22Rv1 (cell line): ENCODE data around the gene CHD2.
A peak's percentile ranks its signal among the peaks of the same experiment; 100 is the strongest.
"Not testable (repeated sequence)": the region's sequence is repeated elsewhere in the genome, so short reads cannot be mapped to it uniquely, and the experiment has no call there.

ENCODE experiments used
- H3K27ac ChIP-seq: fragments of 450-650 bp; 2 replicates; pipeline ENCODE4 v1.5.1; 2017
- CTCF ChIP-seq: fragments of 450-650 bp; IDR thresholded peaks from 2 replicates; pipeline ENCODE4 v1.5.1; 2017; ENCODE audit warnings: mild to moderate bottlenecking
- ZFX ChIP-seq: fragments of 450-650 bp; IDR thresholded peaks from 2 replicates; pipeline ENCODE4 v1.6.1; 2017; ENCODE audit warnings: antibody characterized with exemption, borderline replicate concordance

Gene CHD2

GRCh38 chr15:93030430-93031102, 130.4 kb downstream of the CHD2 start:
- TF ChIP-seq CTCF (peak; percentile 88), ZFX (no peak)
- H3K27ac ChIP-seq, result 0 out of 2 replicates have a peak overlapping the region, but pooled peaks have one; percentile 8

- TF ChIP-seq ZFX (no peak), CTCF (no peak)
Observed at GRCh38 chr15:93031103-93031464, 131.0 kb downstream of the CHD2 start.

GRCh38 chr15:93031557-93032384, 131.6 kb downstream of the CHD2 start:
- H3K27ac ChIP-seq, result not testable (repeated sequence)

More at GRCh38 chr15:93031103-93031464, 131.0 kb downstream of the CHD2 start:
- no peak overlapping the region for H3K27ac ChIP-seq

GRCh38 chr15:93032515-93033206, 132.5 kb downstream of the CHD2 start:
- H3K27ac ChIP-seq, result not testable (repeated sequence)

GRCh38 chr15:93033434-93034045, 133.4 kb downstream of the CHD2 start:
- no peak overlapping the region for H3K27ac ChIP-seq
- no peak for TF ChIP-seq ZFX
- TF ChIP-seq CTCF, result no peak

GRCh38 chr15:93034512-93034911, 134.4 kb downstream of the CHD2 start:
- H3K27ac ChIP-seq, result no peak overlapping the region
- TF ChIP-seq ZFX (no peak), CTCF (no peak)

GRCh38 chr15:93035092-93035915, 135.2 kb downstream of the CHD2 start:
- H3K27ac ChIP-seq, result no peak overlapping the region
- no peak for TF ChIP-seq ZFX
